GM12872 (cell line): ENCODE measurements around the gene RGS6.

Experiments used
- CTCF ChIP-seq: IDR thresholded peaks from 3 replicates; pipeline ENCODE4 v1.5.1; 2011; ENCODE audit warnings: low read depth, mild to moderate bottlenecking, low read length, moderate library complexity; ENCODE audit not compliant: insufficient read depth

RGS6 gene

DNA sequence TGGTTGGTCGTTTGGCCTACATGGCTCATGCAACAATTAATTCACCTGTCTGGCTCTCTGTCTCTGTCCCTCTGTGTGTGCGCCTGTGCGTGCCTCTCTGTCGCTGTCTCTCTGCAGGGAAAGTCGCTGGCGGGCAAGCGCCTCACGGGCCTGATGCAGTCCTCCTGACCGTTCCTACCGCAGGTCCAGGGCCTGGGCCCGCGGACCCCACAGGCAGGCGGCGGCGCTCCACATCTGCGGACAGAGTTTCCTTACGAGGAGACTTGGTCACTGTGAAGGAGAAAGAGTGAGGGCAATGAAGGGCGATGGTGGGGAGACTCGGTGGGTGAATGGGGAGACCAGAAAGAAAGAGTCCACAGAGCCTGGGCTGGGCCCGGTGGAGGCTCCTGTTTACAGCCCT, 630.1 kb downstream of the RGS6 start:
- TF ChIP-seq CTCF, result no peak

DNA sequence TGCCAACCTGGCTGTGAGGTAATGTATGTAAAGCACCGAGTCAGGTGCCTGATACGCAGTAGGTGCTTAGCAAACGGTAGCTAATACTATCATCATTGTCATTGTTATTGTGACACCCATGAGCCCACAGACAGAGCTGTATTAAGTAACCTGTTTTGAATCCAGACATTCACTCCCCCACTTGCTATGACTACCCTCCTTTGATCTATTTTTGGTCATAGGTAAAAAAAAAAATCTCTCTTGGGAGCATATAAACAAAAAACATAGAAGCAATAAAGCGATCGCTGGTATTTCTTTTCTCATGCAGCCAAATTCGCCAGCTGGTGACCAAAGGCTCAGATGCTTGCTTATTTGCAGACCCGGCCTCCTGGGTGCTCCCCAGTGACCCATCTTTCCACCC, 631.4 kb downstream of the RGS6 start:
- no peak for TF ChIP-seq CTCF

GRCh38 chr14:72565149-72565559, 632.9 kb downstream of the RGS6 start:
- TF ChIP-seq CTCF, result no peak

DNA sequence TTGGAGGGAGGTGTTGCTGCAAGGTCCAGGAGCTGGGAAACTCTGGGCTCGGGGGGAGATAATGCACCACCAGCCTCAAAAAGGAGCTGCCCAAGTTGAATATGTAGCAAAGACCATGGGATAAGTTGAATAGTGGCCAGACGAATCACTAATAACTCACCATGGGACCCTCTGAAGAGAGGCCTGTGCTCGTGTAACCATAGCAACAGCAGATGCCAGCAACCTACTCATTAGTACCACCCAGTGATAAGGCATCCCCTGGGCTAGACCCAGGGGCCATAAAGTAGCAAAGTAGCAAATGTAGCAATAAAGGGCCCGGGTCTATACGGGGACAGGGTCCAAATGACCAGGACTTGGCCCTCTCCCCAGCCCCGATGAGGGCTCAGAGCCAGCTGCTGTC, 633.7 kb downstream of the RGS6 start:
- no peak for TF ChIP-seq CTCF

GRCh38 chr14:72567226-72567625, 635.0 kb downstream of the RGS6 start:
- TF ChIP-seq CTCF, result no peak

DNA sequence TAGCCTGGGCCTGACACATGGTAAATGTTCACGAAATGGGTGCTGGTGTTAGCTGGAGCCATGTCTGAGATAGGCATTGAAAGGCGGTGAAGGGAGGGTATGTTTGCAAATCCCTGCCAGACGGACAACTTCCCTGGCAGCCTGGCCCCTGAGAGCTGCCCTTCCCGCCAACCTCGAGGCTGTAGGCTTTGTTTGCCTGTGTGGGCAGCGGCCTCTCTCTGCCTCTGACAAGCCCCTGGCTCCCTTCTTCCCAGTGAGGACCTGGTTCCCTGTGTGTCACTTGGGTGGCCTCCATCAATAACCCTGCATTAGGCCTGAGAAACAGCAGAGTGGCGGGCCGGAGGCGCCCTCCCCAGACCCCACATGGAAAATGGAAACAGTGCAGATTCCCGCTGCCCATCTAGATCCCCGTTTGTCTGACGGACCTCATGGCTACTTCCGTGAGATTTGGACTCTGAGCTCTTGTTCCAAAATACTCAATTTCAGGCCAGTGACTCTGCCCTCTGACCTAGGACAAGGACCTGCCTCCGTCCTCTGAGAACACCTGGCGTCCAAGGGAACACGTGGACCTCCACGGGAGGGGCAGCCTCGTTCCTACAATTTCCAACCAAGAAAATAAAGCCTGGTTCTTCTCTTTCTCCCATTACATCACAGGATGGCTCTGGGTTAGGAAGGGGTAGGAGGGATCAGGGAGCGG, 636.2 kb downstream of the RGS6 start:
- no peak for TF ChIP-seq CTCF

- no peak for TF ChIP-seq CTCF
Measured at GRCh38 chr14:72573725-72574417, 641.6 kb downstream of the RGS6 start.
